Mucosa of descending colon (tissue), 3 donors: Measurements from ENCODE around the gene TAGLN2. TPM values are rescaled to one million over a fixed set of nuclear protein-coding genes. Genes with fewer than 3 reads are reported as not detected.
A peak's percentile ranks its signal among the peaks of the same experiment; 100 is the strongest.

Experiments
- ATAC-seq: fragments of 200-7000 bp; cut with Tn5 transposase; one replicate; pipeline ENCODE4 v1.9.1; 2020; ENCODE audit warnings: mild to moderate bottlenecking, moderate library complexity
- DNase-seq, 3 donors: peaks; one replicate each; pipeline ENCODE4 v3.0.0-alpha.2; 2020
- H3K36me3 ChIP-seq: fragments of 200-600 bp; one replicate; pipeline ENCODE4 v1.8.0; 2021; ENCODE audit warnings: low read depth, mild to moderate bottlenecking
- H3K4me1 ChIP-seq: fragments of 200-600 bp; one replicate; pipeline ENCODE4 v1.8.0; 2021; ENCODE audit warnings: low read depth, mild to moderate bottlenecking
- H3K4me3 ChIP-seq: fragments of 200-600 bp; one replicate; pipeline ENCODE4 v1.8.0; 2021; ENCODE audit warnings: mild to moderate bottlenecking
- H3K9me3 ChIP-seq: fragments of 200-600 bp; one replicate; pipeline ENCODE4 v1.8.0; 2021; ENCODE audit warnings: mild to moderate bottlenecking
- intact Hi-C, 2 donors: fragments of 100-400 bp; cut with DNase I in 1 of 2; cut with micrococcal nuclease in 1 of 2; formaldehyde crosslinking; loops; one replicate each; pipeline versions ENCODE4 v1.11.0 to v1.11.1; 2022; cut with DNase I, micrococcal nuclease
- total RNA-seq, 3 donors: library from RNA; stranded (reverse); fragmentation: NEBNext Ultra II Directional in 2 of 3; extraction: Animal tissue kit (Norgen Biotek cat#: 25700) in 2 of 3; gene quantifications; one replicate each; pipeline versions ENCODE4 v1.2.1 to v1.2.4, GENCODE V29; 2021 to 2023
- TF ChIP-seq, protein P1 (sequence below): fragments of 200-600 bp; IDR thresholded peaks from one replicate; pipeline ENCODE4 v1.8.0; 2022; ENCODE audit warnings: antibody characterized with exemption, mild to moderate bottlenecking
- donor health status: DM: no; HTN: no; CAD: no; lungs with moderate emphysema.
- donor health status: DM: no; HTN: no; CAD: no.
- donor health status: DM: no; HTN: yes; CAD: no.

Gene TAGLN2
- total RNA-seq, 3 donors from 2014 or later = 137 to 296 (median 264) TPM

DNA sequence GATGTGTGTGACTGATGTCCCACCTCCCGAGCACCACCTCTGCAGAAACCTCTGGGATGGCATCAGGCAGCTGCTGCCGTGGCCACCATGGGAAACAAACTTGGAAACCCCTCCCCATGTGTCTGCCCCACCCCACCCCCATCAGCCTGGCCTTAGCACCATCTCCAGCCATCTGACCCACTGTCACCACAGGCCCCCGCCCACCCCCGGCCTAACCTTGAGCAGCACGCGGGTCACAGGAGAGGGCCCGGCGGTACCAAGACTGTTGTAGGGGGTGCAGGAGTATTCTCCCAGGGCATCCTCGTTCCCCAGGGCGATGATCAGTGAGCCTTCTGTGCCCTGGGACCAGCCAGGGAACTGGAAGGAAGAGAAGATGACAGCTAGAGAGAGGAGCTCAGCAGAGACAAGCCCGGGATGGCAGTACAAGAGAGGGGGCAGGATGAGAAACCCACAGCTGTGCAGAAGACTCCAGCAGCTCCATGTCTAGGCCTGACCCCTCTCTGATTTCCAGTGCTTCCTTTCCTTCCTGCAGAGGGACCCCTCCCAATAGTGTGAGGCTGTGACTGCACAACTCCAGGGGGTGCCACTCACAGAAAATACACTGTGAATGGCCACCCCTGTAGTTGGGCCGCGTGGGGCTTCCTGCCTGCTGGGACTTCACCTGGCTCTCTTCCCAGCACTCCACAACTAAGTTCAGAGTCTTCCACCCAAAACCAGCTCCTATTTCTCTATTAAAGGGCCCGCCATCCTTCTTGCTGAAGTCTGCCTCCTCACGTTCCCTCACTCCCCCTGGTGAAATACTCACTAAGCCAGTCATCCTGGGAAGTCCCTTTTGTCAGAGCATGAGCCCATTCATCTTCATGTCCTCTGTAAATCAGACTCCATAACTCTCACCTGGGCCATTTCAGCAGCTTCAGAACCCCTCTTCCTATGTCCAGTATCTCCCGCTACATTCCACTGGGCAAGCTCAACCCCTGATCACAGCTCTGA is 7.3 kb upstream of the TAGLN2 start:
- intact Hi-C loops = no loop called here
- TF ChIP-seq, protein P1, sequence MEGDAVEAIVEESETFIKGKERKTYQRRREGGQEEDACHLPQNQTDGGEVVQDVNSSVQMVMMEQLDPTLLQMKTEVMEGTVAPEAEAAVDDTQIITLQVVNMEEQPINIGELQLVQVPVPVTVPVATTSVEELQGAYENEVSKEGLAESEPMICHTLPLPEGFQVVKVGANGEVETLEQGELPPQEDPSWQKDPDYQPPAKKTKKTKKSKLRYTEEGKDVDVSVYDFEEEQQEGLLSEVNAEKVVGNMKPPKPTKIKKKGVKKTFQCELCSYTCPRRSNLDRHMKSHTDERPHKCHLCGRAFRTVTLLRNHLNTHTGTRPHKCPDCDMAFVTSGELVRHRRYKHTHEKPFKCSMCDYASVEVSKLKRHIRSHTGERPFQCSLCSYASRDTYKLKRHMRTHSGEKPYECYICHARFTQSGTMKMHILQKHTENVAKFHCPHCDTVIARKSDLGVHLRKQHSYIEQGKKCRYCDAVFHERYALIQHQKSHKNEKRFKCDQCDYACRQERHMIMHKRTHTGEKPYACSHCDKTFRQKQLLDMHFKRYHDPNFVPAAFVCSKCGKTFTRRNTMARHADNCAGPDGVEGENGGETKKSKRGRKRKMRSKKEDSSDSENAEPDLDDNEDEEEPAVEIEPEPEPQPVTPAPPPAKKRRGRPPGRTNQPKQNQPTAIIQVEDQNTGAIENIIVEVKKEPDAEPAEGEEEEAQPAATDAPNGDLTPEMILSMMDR = no peak
- ATAC-seq (no peak), DNase-seq (peak in 1 of 3 donors; percentile 20)
- H3K9me3 ChIP-seq = no peaks in the 10 kb centered on the region
- H3K4me1 ChIP-seq = peaks cover 16% of the 10 kb centered on the region
- no peak overlapping the region for H3K4me3 ChIP-seq
- H3K36me3 ChIP-seq = no peaks in the 10 kb centered on the region

DNA sequence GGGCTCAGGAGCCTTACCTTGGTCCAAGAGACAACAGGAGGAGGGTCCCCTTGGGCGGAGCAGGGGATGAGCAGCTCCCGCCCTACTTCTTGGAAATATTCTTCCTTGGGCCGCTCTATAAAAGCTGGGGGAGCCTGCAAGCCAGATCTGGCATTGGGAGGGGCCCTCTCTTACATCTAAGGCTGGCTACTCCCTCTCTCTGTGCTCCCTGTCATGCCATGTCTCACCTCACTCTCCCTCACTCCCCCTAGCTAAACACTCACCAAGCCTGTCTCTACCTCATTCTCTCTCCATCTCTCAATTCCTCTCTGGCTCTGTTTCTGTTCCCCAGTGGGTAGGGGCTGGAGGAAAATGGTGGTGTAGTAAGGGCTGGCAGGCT is 6.5 kb upstream of the TAGLN2 start:
- Histone ChIP-seq H3K4me3 (no peak overlapping the region), H3K9me3 (no peaks in the 10 kb centered on the region), H3K4me1 (peaks cover 11% of the 10 kb centered on the region), H3K36me3 (no peaks in the 10 kb centered on the region)
- ATAC-seq = no peak
- no peak for DNase-seq
- TF ChIP-seq, protein P1 = no peak
- intact Hi-C loops = no loop called here

DNA sequence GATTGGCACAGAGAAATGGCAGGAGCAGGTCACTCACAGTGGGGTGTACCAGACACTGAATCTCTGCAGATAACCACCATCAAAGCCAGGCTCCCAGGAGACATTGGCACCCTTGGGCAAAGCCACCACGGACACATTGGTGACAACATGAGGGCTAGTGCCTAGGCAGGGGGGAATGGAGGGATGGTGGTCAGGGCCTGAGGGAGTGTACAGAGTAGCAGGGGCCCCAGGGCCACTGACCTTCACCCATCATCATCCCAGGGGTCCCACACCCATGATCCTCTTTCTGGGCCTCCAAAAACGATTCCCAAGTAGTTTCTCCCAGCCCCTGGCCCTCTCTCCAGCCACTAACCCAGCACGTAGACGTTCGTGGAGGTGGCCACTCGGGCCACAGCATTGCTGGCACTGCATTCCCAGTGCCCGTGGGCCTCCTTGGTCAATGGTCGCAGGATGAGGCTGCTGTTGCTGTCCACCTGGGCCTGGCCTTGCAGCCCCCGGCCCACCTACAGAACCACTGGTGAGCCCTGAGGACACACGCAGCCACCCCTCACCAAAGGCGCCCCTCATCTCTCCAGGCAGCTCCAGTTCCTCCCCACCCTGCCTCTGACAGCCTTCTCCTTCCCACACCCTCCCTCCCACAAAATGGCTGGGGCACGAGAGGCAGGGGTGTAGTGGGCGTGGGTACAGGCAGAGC is 5.9 kb upstream of the TAGLN2 start:
- DNase-seq (peak in 1 of 3 donors; percentile 16), ATAC-seq (no peak)
- no peak overlapping the region for H3K4me3 ChIP-seq
- no peaks in the 10 kb centered on the region for H3K36me3 ChIP-seq
- peaks cover 6% of the 10 kb centered on the region for H3K4me1 ChIP-seq
- H3K9me3 ChIP-seq = no peaks in the 10 kb centered on the region
- intact Hi-C loops = no loop called here
- TF ChIP-seq, protein P1 = no peak

DNA sequence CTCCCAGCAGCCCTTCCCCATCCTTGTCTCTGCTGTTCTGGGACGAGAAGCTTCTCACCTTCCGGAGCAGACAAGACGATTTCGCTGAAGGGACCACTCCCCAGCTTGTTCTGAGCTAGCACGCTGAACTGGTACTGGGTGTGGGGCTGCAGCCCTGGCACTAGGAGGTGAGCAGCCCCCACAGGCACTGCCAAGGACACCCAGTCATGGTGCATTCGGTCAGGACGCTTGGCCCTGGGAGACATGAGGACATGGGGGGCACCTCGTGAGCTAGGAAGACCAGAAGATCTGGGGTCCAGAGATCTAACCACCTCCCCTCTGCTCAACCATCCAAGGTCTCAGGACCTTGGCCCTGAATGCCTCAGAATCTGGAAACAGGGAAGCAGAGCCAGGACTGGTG is 5.3 kb upstream of the TAGLN2 start:
- Histone ChIP-seq H3K4me3 (no peak overlapping the region), H3K4me1 (peaks cover 10% of the 10 kb centered on the region), H3K36me3 (no peaks in the 10 kb centered on the region), H3K9me3 (no peaks in the 10 kb centered on the region)
- ATAC-seq = no peak
- TF ChIP-seq, protein P1 = no peak
- peak in 1 of 3 donors; percentile 19 for DNase-seq
- intact Hi-C loops = no loop called here

DNA sequence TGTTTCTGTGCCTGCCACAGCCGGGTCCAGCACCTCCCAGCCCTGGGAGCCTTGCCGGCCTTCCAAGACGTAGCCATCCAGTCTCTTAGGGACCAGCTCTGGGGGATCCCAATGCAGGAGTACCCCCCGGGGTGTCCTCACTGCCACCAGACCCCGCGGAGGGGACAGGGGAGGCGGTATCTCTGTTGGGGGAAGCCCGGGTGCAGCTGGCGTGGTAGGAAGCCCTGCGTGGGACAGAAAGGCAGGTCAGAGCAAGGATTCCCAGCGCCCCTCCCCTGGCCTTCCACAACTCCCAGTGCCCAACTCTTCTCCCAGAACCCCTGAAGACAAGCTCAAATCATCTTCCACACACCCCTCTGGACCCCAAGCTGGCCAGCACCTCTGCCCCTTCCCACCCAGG is 4.9 kb upstream of the TAGLN2 start:
- Histone ChIP-seq H3K4me3 (no peak overlapping the region), H3K4me1 (peaks cover 11% of the 10 kb centered on the region), H3K9me3 (no peaks in the 10 kb centered on the region), H3K36me3 (no peaks in the 10 kb centered on the region)
- intact Hi-C loops = no loop called here
- TF ChIP-seq, protein P1 = no peak
- peak in 1 of 3 donors; percentile 24 for DNase-seq
- ATAC-seq = no peak
